Measurements from ENCODE around the gene F2RL3.

F2RL3 gene

GRCh38 chr19:16899566-16900075 lies 10.8 kb downstream of the F2RL3 start:
- intact Hi-C loops (cut with DNase I; ENCODE audit: low total_unique reads): no loop called here
- no peak for DNase-seq
- no peaks in the 10 kb centered on the region for H3K36me3 ChIP-seq

DNA sequence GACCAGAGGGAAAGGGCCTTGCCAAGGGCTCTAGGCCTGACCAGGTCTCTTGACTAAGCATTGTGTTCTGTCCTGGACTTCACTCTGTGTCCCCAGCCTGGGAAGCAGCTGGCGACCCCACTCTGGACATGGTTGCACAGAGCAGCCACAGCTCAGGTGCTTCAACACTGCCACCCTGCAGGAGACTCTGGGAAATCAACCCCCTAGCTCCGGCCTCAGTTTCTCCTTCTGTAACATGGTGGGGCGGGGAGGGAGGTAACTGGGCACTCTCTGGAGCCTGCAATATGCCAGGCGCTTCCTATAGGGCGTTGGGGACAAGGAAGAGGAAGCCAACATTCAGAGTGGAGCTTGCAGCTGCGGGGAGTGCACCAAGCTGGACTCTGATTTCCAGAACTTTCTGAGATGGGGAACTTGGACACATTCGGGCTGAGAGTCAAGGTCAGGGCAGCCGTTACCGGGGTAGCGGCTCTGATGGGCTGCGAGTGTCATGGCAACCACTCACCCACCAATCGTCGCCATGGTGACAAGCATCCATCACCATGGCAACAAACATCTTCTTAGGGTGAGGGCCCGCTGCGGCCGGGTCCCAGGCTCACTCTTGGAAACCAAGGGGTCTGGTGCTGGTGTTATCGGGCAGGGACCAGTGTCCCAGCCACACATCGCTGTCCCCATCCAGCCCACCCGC lies 12.8 kb downstream of the F2RL3 start:
- H3K9me3 ChIP-seq: no peaks in the 10 kb centered on the region
- H3K4me3 ChIP-seq: no peak overlapping the region
- no peak for TF ChIP-seq CTCF (IDR thresholded peaks at IDR 0.05)
- peaks cover 0 to 14% of the 10 kb centered on the region in 2 donors for H3K27me3 ChIP-seq
- peaks cover 0 to 7% (median 1%) of the 10 kb centered on the region in 4 donors for H3K4me1 ChIP-seq
- no peak overlapping the region for H3K27ac ChIP-seq
- intact Hi-C loops (cut with DNase I; ENCODE audit: low total_unique reads): no loop called here
- H3K36me3 ChIP-seq: no peaks in the 10 kb centered on the region
- no peak for DNase-seq

More at GRCh38 chr19:16899566-16900075, 10.8 kb downstream of the F2RL3 start:
- peak; percentile 23 to 32 for TF ChIP-seq CTCF (IDR thresholded peaks at IDR 0.05)
- Histone ChIP-seq H3K9me3 (no peaks in the 10 kb centered on the region), H3K27ac (no peak overlapping the region), H3K27me3 (peaks cover 0 to 14% of the 10 kb centered on the region in 2 donors), H3K4me1 (peaks cover 0 to 16% (median 11%) of the 10 kb centered on the region in 4 donors), H3K4me3 (no peak overlapping the region)

DNA sequence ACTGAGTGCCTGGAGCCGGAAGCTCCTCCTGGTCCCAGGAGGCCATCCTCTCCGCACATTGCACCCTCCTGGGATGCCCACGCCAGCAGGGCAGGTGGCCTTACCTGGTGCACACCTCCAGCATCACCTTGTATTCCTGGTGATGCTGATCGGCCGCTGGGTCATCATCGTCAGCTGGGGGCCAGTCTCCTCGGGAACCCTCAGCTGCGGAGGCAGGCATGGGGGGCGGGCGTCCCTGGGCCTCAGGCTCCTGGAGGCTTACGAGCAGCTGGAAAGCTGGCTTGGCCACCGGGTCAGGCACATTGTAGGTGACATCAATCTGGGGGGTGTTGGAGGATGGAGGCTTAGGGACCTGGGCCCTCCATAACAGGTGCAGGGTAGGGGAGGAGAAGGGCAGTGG lies 13.7 kb downstream of the F2RL3 start:
- H3K9me3 ChIP-seq: no peaks in the 10 kb centered on the region
- no peak overlapping the region for H3K27ac ChIP-seq
- no peaks in the 10 kb centered on the region for H3K36me3 ChIP-seq
- DNase-seq: no peak
- H3K4me1 ChIP-seq: peaks cover 0 to under 1% (median 0%) of the 10 kb centered on the region in 4 donors
- no peak overlapping the region for H3K4me3 ChIP-seq
- H3K27me3 ChIP-seq: peaks cover 0 to 14% of the 10 kb centered on the region in 2 donors
- no peak for TF ChIP-seq CTCF (IDR thresholded peaks at IDR 0.05)
- intact Hi-C loops (cut with DNase I; ENCODE audit: low total_unique reads): no loop called here

GRCh38 chr19:16903347-16903746 lies 14.5 kb downstream of the F2RL3 start:
- H3K9me3 ChIP-seq: no peaks in the 10 kb centered on the region
- no peaks in the 10 kb centered on the region for H3K36me3 ChIP-seq
- no peak for DNase-seq
- H3K4me3 ChIP-seq: no peak overlapping the region
- H3K27me3 ChIP-seq: peaks cover 0 to 14% of the 10 kb centered on the region in 2 donors
- intact Hi-C loops (cut with DNase I; ENCODE audit: low total_unique reads): no loop called here
- H3K4me1 ChIP-seq: no peaks in the 10 kb centered on the region
- TF ChIP-seq CTCF (IDR thresholded peaks at IDR 0.05): no peak
- H3K27ac ChIP-seq: no peak overlapping the region

- Histone ChIP-seq H3K4me3 (no peak overlapping the region), H3K36me3 (no peaks in the 10 kb centered on the region), H3K9me3 (no peaks in the 10 kb centered on the region), H3K4me1 (no peaks in the 10 kb centered on the region), H3K27ac (no peak overlapping the region), H3K27me3 (peaks cover 0 to 14% of the 10 kb centered on the region in 2 donors)
- no peak for DNase-seq
- intact Hi-C loops (cut with DNase I; ENCODE audit: low total_unique reads): no loop called here
- TF ChIP-seq CTCF (IDR thresholded peaks at IDR 0.05): no peak
Measured at GRCh38 chr19:16904599-16904998, 15.8 kb downstream of the F2RL3 start.
